IMR-90 (cell line): ENCODE measurements around the gene C17orf67. TPM values are rescaled to one million over a fixed set of nuclear protein-coding genes. Genes with fewer than 3 reads are reported as not detected.

Experiments used
- ATAC-seq: fragments of 200-7000 bp; cut with Tn5 transposase; 2 replicates; pipeline ENCODE4 v1.9.1; 2020; ENCODE audit warnings: low read depth, mild to moderate bottlenecking, moderate library complexity
- BruUV-seq: library from RNA; stranded (reverse); fragments of 400-500 nt; replicated peaks from 2 replicates; lab custom pipeline; 2021; lab: Mats Ljungman, UMichigan
- CTCF ChIA-PET: fragments of 300-600 bp; formaldehyde crosslinking; extraction: SDS; loops from one replicate; lab custom pipeline; 2021; ENCODE audit warnings: antibody characterized with exemption; lab: Yijun Ruan, JAX
- POLR2A ChIA-PET: fragments of 300-600 bp; sonication (Branson Sonifier 250); formaldehyde crosslinking; loops from one replicate; lab custom pipeline; 2022; ENCODE audit warnings: antibody characterized with exemption; ENCODE audit not compliant: unreplicated experiment; lab: Charles Lee
- DNase-seq: peaks from one replicate; pipeline ENCODE4 v3.0.0; 2013
- H2AFZ ChIP-seq: replicated peaks from 2 replicates; pipeline ENCODE3; 2013; ENCODE audit warnings: low read length, mild to moderate bottlenecking; ENCODE audit not compliant: poor library complexity
- H2AK5ac ChIP-seq: 2 replicates; pipeline ENCODE4 v1.6.1; 2013; ENCODE audit warnings: low read depth, low read length, inconsistent platforms
- H2AK9ac ChIP-seq: replicated peaks from 2 replicates; pipeline ENCODE3; 2013; ENCODE audit warnings: mild to moderate bottlenecking, low read depth, low read length, moderate library complexity; ENCODE audit not compliant: poor library complexity
- H2BK120ac ChIP-seq: 2 replicates; pipeline ENCODE4 v1.6.1; 2013; ENCODE audit warnings: low read depth, low read length, inconsistent platforms
- H2BK15ac ChIP-seq: 3 replicates; pipeline ENCODE4 v1.6.1; 2013; ENCODE audit warnings: low read depth, low read length, inconsistent platforms
- H2BK20ac ChIP-seq: 2 replicates; pipeline ENCODE4 v1.6.1; 2013; ENCODE audit warnings: low read depth, mild to moderate bottlenecking, inconsistent platforms, low read length, moderate library complexity
- H2BK5ac ChIP-seq: 2 replicates; pipeline ENCODE4 v1.6.1; 2013; ENCODE audit warnings: mild to moderate bottlenecking, low read depth, low read length, inconsistent platforms; ENCODE audit not compliant: poor library complexity, severe bottlenecking
- H3K14ac ChIP-seq: replicated peaks from 2 replicates; pipeline ENCODE4 v1.6.1; 2013; ENCODE audit warnings: low read depth, low read length, inconsistent platforms
- H3K18ac ChIP-seq: 2 replicates; pipeline ENCODE4 v1.6.1; 2013; ENCODE audit warnings: low read depth, low read length, control low read depth
- H3K23ac ChIP-seq: 2 replicates; pipeline ENCODE4 v1.6.1; 2013; ENCODE audit warnings: low read depth, low read length, inconsistent platforms
- H3K27ac ChIP-seq: 2 replicates; pipeline ENCODE4 v1.5.1; 2013; ENCODE audit warnings: mild to moderate bottlenecking, control low read depth, low read length; ENCODE audit not compliant: insufficient read depth
- H3K27me3 ChIP-seq: 2 replicates; pipeline ENCODE4 v1.6.1; 2013; ENCODE audit warnings: low read length; ENCODE audit not compliant: control insufficient read depth, insufficient read depth
- H3K36me3 ChIP-seq: 2 replicates; pipeline ENCODE4 v1.6.1; 2013; ENCODE audit warnings: low read length, mixed read lengths; ENCODE audit not compliant: control insufficient read depth, insufficient read depth
- H3K4ac ChIP-seq: 2 replicates; pipeline ENCODE4 v1.6.1; 2013; ENCODE audit warnings: low read depth, low read length, inconsistent platforms
- H3K4me1 ChIP-seq: 2 replicates; pipeline ENCODE4 v1.6.1; 2013; ENCODE audit warnings: low read length, mixed read lengths; ENCODE audit not compliant: control insufficient read depth, insufficient read depth
- H3K4me2 ChIP-seq: 2 replicates; pipeline ENCODE4 v1.6.1; 2013; ENCODE audit warnings: low read depth, mild to moderate bottlenecking, control low read depth, low read length, moderate library complexity
- H3K4me3 ChIP-seq: 2 replicates; pipeline ENCODE4 v1.5.1; 2013; ENCODE audit warnings: low read depth, mild to moderate bottlenecking, control low read depth, low read length, moderate library complexity; ENCODE audit not compliant: insufficient read depth
- H3K56ac ChIP-seq: 2 replicates; pipeline ENCODE4 v1.6.1; 2013; ENCODE audit warnings: low read length, inconsistent platforms; ENCODE audit not compliant: insufficient read depth; ENCODE audit errors: extremely low read depth
- H3K79me1 ChIP-seq, 2 experiments: 2 replicates each; pipeline ENCODE4 v1.6.1; 2013; ENCODE audit warnings: low read length in 2 of 2, inconsistent platforms in 1 of 2, low read depth in 1 of 2
- H3K9ac ChIP-seq: 2 replicates; pipeline ENCODE4 v1.6.1; 2013; ENCODE audit warnings: low read depth, low read length, control low read depth
- H3K9me1 ChIP-seq: 2 replicates; pipeline ENCODE4 v1.6.1; 2013; ENCODE audit warnings: low read length, inconsistent platforms; ENCODE audit not compliant: insufficient read depth
- H3K9me3 ChIP-seq: 2 replicates; pipeline ENCODE4 v1.6.1; 2013; ENCODE audit warnings: low read length; ENCODE audit not compliant: control insufficient read depth, insufficient read depth
- H4K20me1 ChIP-seq: 2 replicates; pipeline ENCODE4 v1.6.1; 2013; ENCODE audit warnings: low read length, inconsistent platforms; ENCODE audit not compliant: insufficient read depth
- H4K5ac ChIP-seq: 2 replicates; pipeline ENCODE4 v1.6.1; 2013; ENCODE audit warnings: mild to moderate bottlenecking, low read depth, low read length, control low read depth
- H4K8ac ChIP-seq, 2 experiments: 2 replicates each; pipeline ENCODE4 v1.6.1; 2013; ENCODE audit warnings: low read depth in 2 of 2, low read length in 2 of 2, control low read depth in 1 of 2, inconsistent platforms in 1 of 2
- H4K91ac ChIP-seq: 2 replicates; pipeline ENCODE4 v1.6.1; 2013; ENCODE audit warnings: low read depth, low read length, inconsistent platforms; ENCODE audit not compliant: insufficient read depth
- BHLHE40 ChIP-seq: fragments of 150-350 bp; IDR thresholded peaks from 2 replicates; pipeline ENCODE4 v1.6.1; 2016; ENCODE audit warnings: mild to moderate bottlenecking, low read depth, low read length
- CEBPB ChIP-seq: IDR thresholded peaks from 2 replicates; pipeline ENCODE4 v1.6.1; 2012; ENCODE audit warnings: low read depth, low read length, improper control_type of control experiment
- CHD1 ChIP-seq: IDR thresholded peaks from 2 replicates; pipeline ENCODE4 v1.6.1; 2012; ENCODE audit warnings: low read depth, low read length, improper control_type of control experiment
- CTCF ChIP-seq: conservative IDR thresholded peaks from 2 replicates; pipeline ENCODE4 v1.5.1; 2012; ENCODE audit warnings: mild to moderate bottlenecking, low read depth, low read length, improper control_type of control experiment
- ELK1 ChIP-seq: fragments of 150-350 bp; IDR thresholded peaks from 2 replicates; pipeline ENCODE4 v1.6.1; 2016; ENCODE audit warnings: low read depth, mild to moderate bottlenecking, low read length, moderate library complexity, borderline replicate concordance
- FOS ChIP-seq: fragments of 150-350 bp; IDR thresholded peaks from 2 replicates; pipeline ENCODE4 v1.6.1; 2016; ENCODE audit warnings: low read depth, low read length
- MAFK ChIP-seq: IDR thresholded peaks from 2 replicates; pipeline ENCODE4 v1.6.1; 2012; ENCODE audit warnings: low read depth, low read length, improper control_type of control experiment
- MAZ ChIP-seq: IDR thresholded peaks from 2 replicates; pipeline ENCODE4 v1.6.1; 2012; ENCODE audit warnings: low read depth, mild to moderate bottlenecking, low read length, improper control_type of control experiment, moderate library complexity, borderline replicate concordance
- MXI1 ChIP-seq: IDR thresholded peaks from 2 replicates; pipeline ENCODE4 v1.6.1; 2012; ENCODE audit warnings: low read depth, mild to moderate bottlenecking, low read length, moderate library complexity, borderline replicate concordance
- NFE2L2 ChIP-seq: fragments of 150-350 bp; IDR thresholded peaks from 2 replicates; pipeline ENCODE4 v1.6.1; 2016; ENCODE audit warnings: low read depth, mild to moderate bottlenecking, low read length
- POLR2A ChIP-seq: IDR thresholded peaks from 2 replicates; pipeline ENCODE4 v1.6.1; 2012; ENCODE audit warnings: mild to moderate bottlenecking, low read depth, low read length
- RAD21 ChIP-seq: IDR thresholded peaks from 2 replicates; pipeline ENCODE4 v1.6.1; 2012; ENCODE audit warnings: low read length, improper control_type of control experiment
- RCOR1 ChIP-seq: IDR thresholded peaks from 2 replicates; pipeline ENCODE4 v1.6.1; 2012; ENCODE audit warnings: mild to moderate bottlenecking, low read length, improper control_type of control experiment; ENCODE audit not compliant: insufficient replicate concordance
- RFX5 ChIP-seq: IDR thresholded peaks from 2 replicates; pipeline ENCODE4 v1.8.0; 2012; ENCODE audit warnings: low read depth, mild to moderate bottlenecking, low read length, moderate library complexity
- SMC3 ChIP-seq: fragments of 150-350 bp; IDR thresholded peaks from 2 replicates; pipeline ENCODE4 v1.6.1; 2016; ENCODE audit warnings: low read depth, mild to moderate bottlenecking, antibody characterized with exemption, low read length, moderate library complexity
- USF2 ChIP-seq: fragments of 150-350 bp; IDR thresholded peaks from 2 replicates; pipeline ENCODE4 v1.6.1; 2017; ENCODE audit warnings: mild to moderate bottlenecking, antibody characterized with exemption, low read length, low read depth
- WGBS, 2 experiments: methylation state at CpG; one replicate each; pipeline versions ENCODE4 v1.1.5 to v1.1.7; 2013; ENCODE audit warnings: missing lambda C conversion rate in 2 of 2; ENCODE audit not compliant: insufficient read length in 1 of 2; ENCODE audit errors: extremely low coverage in 2 of 2; 5-methylcytosine and 5-hydroxymethylcytosine counted together
- dilution Hi-C: fragments of 300-500 bp; cut with HindIII; formaldehyde crosslinking; loops from one replicate; pipeline ENCODE4 v1.14.3; 2018; ENCODE audit warnings: low sequenced_read_pairs; ENCODE audit not compliant: unreplicated experiment
- in situ Hi-C: fragments of 300-500 bp; cut with MboI; formaldehyde crosslinking; loops from 3 replicates; pipeline ENCODE4 v1.14.3; 2019; ENCODE audit warnings: low sequenced_read_pairs, inconsistent platforms, mixed read lengths
- intact Hi-C: fragments of 100-400 bp; cut with micrococcal nuclease; formaldehyde crosslinking; loops from 2 replicates; pipeline ENCODE4 v1.10.0; 2022
- polyA plus RNA-seq, 3 experiments: library from polyadenylated mRNA; depleted of rRNA; stranded (reverse); fragments of >200 nt; gene quantifications; 2 replicates each; pipeline ENCODE4 v1.2.3, GENCODE V29; 2012; ENCODE audit warnings: low replicate concordance in 1 of 3
- total RNA-seq: library from RNA; depleted of rRNA; stranded (reverse); fragments of >200 nt; gene quantifications from 2 replicates; pipeline ENCODE4 v1.2.3, GENCODE V29; 2012

The C17orf67 gene
- total and polyA plus RNA-seq, 2 of the 4 experiments (the other 2 are of a cell fraction): 0.18 to 1.1 TPM

GRCh38 chr17:56835264-56835585 is 1.5 kb upstream of the C17orf67 start:
- in situ Hi-C loops: no loop called here
- CTCF ChIA-PET: interaction anchor here (1.5 kb wide), 2 partner anchors 16 to 18 kb away, joined by 4 to 5 read pairs; no protein-coding TSS in a partner anchor
- Histone ChIP-seq H3K9me1 (peaks cover 18% of the 10 kb centered on the region), H2BK5ac (no peak overlapping the region), H2AK5ac (peak overlapping the region; percentile 67; the same call in 1 of the 2 replicates), H2AFZ (peak overlapping the region; percentile 85), H3K56ac (no peak overlapping the region), H3K4me3 (peak overlapping the region; percentile 67), H3K27me3 (no peaks in the 10 kb centered on the region), H3K4me1 (peaks cover 8% of the 10 kb centered on the region), H3K4ac (peak overlapping the region; percentile 41; the same call in 1 of the 2 replicates), H3K9ac (peak overlapping the region; percentile 14; the same call in 1 of the 2 replicates), H3K4me2 (peak overlapping the region; percentile 76), H2BK15ac (no peak overlapping the region), H3K18ac (no peak overlapping the region), H4K8ac (peak overlapping the region in 1 of 2 experiments; percentile 44; a peak in 1 of 4 replicates), H2BK20ac (no peak overlapping the region), H4K91ac (no peak overlapping the region), H2BK120ac (no peak overlapping the region), H2AK9ac (peak overlapping the region; percentile 60), H3K27ac (no peak overlapping the region), H3K14ac (0 out of 2 replicates have a peak overlapping the region, but pooled peaks have one; percentile 35), H3K23ac (peak overlapping the region; percentile 79), H4K20me1 (peaks cover 19% of the 10 kb centered on the region), H3K79me1 (peaks cover 32 to 43% of the 10 kb centered on the region in 2 experiments), H3K9me3 (no peaks in the 10 kb centered on the region), H4K5ac (no peak overlapping the region), H3K36me3 (peaks cover 3% of the 10 kb centered on the region; the same call in 1 of the 2 replicates)
- no TSS peak for BruUV-seq
- POLR2A ChIA-PET: no interaction called here
- dilution Hi-C loops: no loop called here
- ATAC-seq (no peak), DNase-seq (peak; percentile 21)
- TF ChIP-seq RFX5 (no peak), RCOR1 (no peak), MXI1 (no peak), NFE2L2 (no peak), ELK1 (no peak), SMC3 (no peak), CHD1 (no peak), MAZ (no peak), BHLHE40 (no peak), MAFK (no peak), USF2 (no peak), CEBPB (no peak), FOS (no peak), RAD21 (no peak), CTCF (no peak), POLR2A (no peak)
- WGBS, 2 experiments: 64% methylated on average over 3 of the region's 7 CpGs; no CpG with 5 or more reads in 1 of the 2 experiments
- intact Hi-C loops: no loop called here
